ENCODE measurements around the gene TRANK1.

TRANK1 gene

GRCh38 chr3:36957862-36958686, 13.2 kb upstream of the TRANK1 start:
- no peaks in the 10 kb centered on the region for H3K79me1 ChIP-seq (replicated peaks; ENCODE audit: low read length, poor library complexity, severe bottlenecking)
- H3K4me3 ChIP-seq (ENCODE audit: insufficient read depth in 1 of 2, low read depth in 1 of 2, low read length in 2 of 2): peak overlapping the region in 1 of 2 experiments; percentile 22

GRCh38 chr3:36957063-36957462, 12.2 kb upstream of the TRANK1 start:
- peaks cover 0 to 4% of the 10 kb centered on the region in 2 experiments for H3K27me3 ChIP-seq (ENCODE audit: control insufficient read depth in 1 of 2, insufficient read depth in 1 of 2, low read length in 2 of 2)
- H2AK5ac ChIP-seq (ENCODE audit: low read length, severe bottlenecking): no peak overlapping the region
- no peak overlapping the region for H4K8ac ChIP-seq (ENCODE audit: low read length)
- no peak overlapping the region for H3K4me2 ChIP-seq (ENCODE audit: low read length, poor library complexity, severe bottlenecking)
- no peak overlapping the region for H2BK15ac ChIP-seq (ENCODE audit: low read depth, poor library complexity, severe bottlenecking)
- peaks cover 2% of the 10 kb centered on the region for H3K4me1 ChIP-seq (ENCODE audit: control insufficient read depth, insufficient read depth, low read depth, low read length)
- H3K79me1 ChIP-seq (replicated peaks; ENCODE audit: low read length, poor library complexity, severe bottlenecking): no peaks in the 10 kb centered on the region
- no peaks in the 10 kb centered on the region for H3K9me3 ChIP-seq (ENCODE audit: control insufficient read depth, low read length)
- no peak overlapping the region for H4K91ac ChIP-seq (ENCODE audit: low read length)
- no peak for DNase-seq
- H2BK5ac ChIP-seq (ENCODE audit: low read depth, low read length, poor library complexity, severe bottlenecking): no peak overlapping the region
- no peak overlapping the region for H3K18ac ChIP-seq (ENCODE audit: low read depth in 1 of 2, low read length in 2 of 2)
- no peak overlapping the region for H2BK12ac ChIP-seq (ENCODE audit: low read length in 2 of 2)
- H3K4ac ChIP-seq (ENCODE audit: low read depth in 1 of 2, low read length in 2 of 2): no peak overlapping the region
- no peak overlapping the region for H3K9ac ChIP-seq (ENCODE audit: low read length)
- H3K27ac ChIP-seq (ENCODE audit: low read length, poor library complexity, severe bottlenecking): no peak overlapping the region
- H3K4me3 ChIP-seq (ENCODE audit: insufficient read depth in 1 of 2, low read depth in 1 of 2, low read length in 2 of 2): no peak overlapping the region
- no peak overlapping the region for H3K14ac ChIP-seq (ENCODE audit: low read length in 2 of 2)
- no peaks in the 10 kb centered on the region for H3K36me3 ChIP-seq (ENCODE audit: control insufficient read depth in 1 of 2, insufficient read depth in 2 of 2, low read depth in 1 of 2, low read length in 2 of 2)
- no peak overlapping the region for H2AFZ ChIP-seq (ENCODE audit: low read depth, low read length)
- no CpG with 5 or more reads among the region's 1 CpG for WGBS
- H3K23ac ChIP-seq (ENCODE audit: low read length in 2 of 2): no peak overlapping the region
- no peak overlapping the region for H2BK120ac ChIP-seq (ENCODE audit: low read depth, low read length)

More at GRCh38 chr3:36957862-36958686, 13.2 kb upstream of the TRANK1 start:
- H3K36me3 ChIP-seq (ENCODE audit: control insufficient read depth in 1 of 2, insufficient read depth in 2 of 2, low read depth in 1 of 2, low read length in 2 of 2): no peaks in the 10 kb centered on the region
- H2BK15ac ChIP-seq (ENCODE audit: low read depth, poor library complexity, severe bottlenecking): no peak overlapping the region
- peak overlapping the region; percentile 80 for H3K9ac ChIP-seq (ENCODE audit: low read length)
- H4K8ac ChIP-seq (ENCODE audit: low read length): no peak overlapping the region
- H4K91ac ChIP-seq (ENCODE audit: low read length): no peak overlapping the region
- no peaks in the 10 kb centered on the region for H3K9me3 ChIP-seq (ENCODE audit: control insufficient read depth, low read length)
- no peak overlapping the region for H3K27ac ChIP-seq (ENCODE audit: low read length, poor library complexity, severe bottlenecking)
- peaks cover 0 to 4% of the 10 kb centered on the region in 2 experiments for H3K27me3 ChIP-seq (ENCODE audit: control insufficient read depth in 1 of 2, insufficient read depth in 1 of 2, low read length in 2 of 2)
- no peak overlapping the region for H2AK5ac ChIP-seq (ENCODE audit: low read length, severe bottlenecking)
- H2BK12ac ChIP-seq (ENCODE audit: low read length in 2 of 2): no peak overlapping the region
- H3K23ac ChIP-seq (ENCODE audit: low read length in 2 of 2): no peak overlapping the region
- H3K4me2 ChIP-seq (ENCODE audit: low read length, poor library complexity, severe bottlenecking): no peak overlapping the region
- no CpG with 5 or more reads among the region's 3 CpGs for WGBS
- H2AFZ ChIP-seq (ENCODE audit: low read depth, low read length): no peak overlapping the region
- H2BK120ac ChIP-seq (ENCODE audit: low read depth, low read length): no peak overlapping the region
- peak; percentile 87 for DNase-seq
- H3K4me1 ChIP-seq (ENCODE audit: control insufficient read depth, insufficient read depth, low read depth, low read length): peaks cover 2% of the 10 kb centered on the region
- H2BK5ac ChIP-seq (ENCODE audit: low read depth, low read length, poor library complexity, severe bottlenecking): no peak overlapping the region
- no peak overlapping the region for H3K4ac ChIP-seq (ENCODE audit: low read depth in 1 of 2, low read length in 2 of 2)
- no peak overlapping the region for H3K14ac ChIP-seq (ENCODE audit: low read length in 2 of 2)
- no peak overlapping the region for H3K18ac ChIP-seq (ENCODE audit: low read depth in 1 of 2, low read length in 2 of 2)

GRCh38 chr3:36956155-36956554, 11.3 kb upstream of the TRANK1 start:
- Histone ChIP-seq H3K4me2 (ENCODE audit: low read length, poor library complexity, severe bottlenecking) (no peak overlapping the region), H3K27me3 (ENCODE audit: control insufficient read depth in 1 of 2, insufficient read depth in 1 of 2, low read length in 2 of 2) (peaks cover 0 to 4% of the 10 kb centered on the region in 2 experiments)
- 78% methylated on average over 2 of the region's 3 CpGs for WGBS

GRCh38 chr3:36954452-36955134, 9.7 kb upstream of the TRANK1 start:
- Histone ChIP-seq H2BK12ac (ENCODE audit: low read length in 2 of 2) (no peak overlapping the region), H3K14ac (ENCODE audit: low read length in 2 of 2) (no peak overlapping the region), H3K18ac (ENCODE audit: low read depth in 1 of 2, low read length in 2 of 2) (no peak overlapping the region), H3K9ac (ENCODE audit: low read length) (no peak overlapping the region), H4K91ac (ENCODE audit: low read length) (no peak overlapping the region), H3K4ac (ENCODE audit: low read depth in 1 of 2, low read length in 2 of 2) (no peak overlapping the region), H3K27ac (ENCODE audit: low read length, poor library complexity, severe bottlenecking) (no peak overlapping the region), H2BK120ac (ENCODE audit: low read depth, low read length) (no peak overlapping the region), H3K4me3 (ENCODE audit: insufficient read depth in 1 of 2, low read depth in 1 of 2, low read length in 2 of 2) (no peak overlapping the region), H2BK5ac (ENCODE audit: low read depth, low read length, poor library complexity, severe bottlenecking) (no peak overlapping the region), H2AK5ac (ENCODE audit: low read length, severe bottlenecking) (no peak overlapping the region), H3K9me3 (ENCODE audit: control insufficient read depth, low read length) (no peaks in the 10 kb centered on the region), H3K23ac (ENCODE audit: low read length in 2 of 2) (no peak overlapping the region), H3K4me1 (ENCODE audit: control insufficient read depth, insufficient read depth, low read depth, low read length) (peaks cover 2% of the 10 kb centered on the region), H4K8ac (ENCODE audit: low read length) (no peak overlapping the region), H3K36me3 (ENCODE audit: control insufficient read depth in 1 of 2, insufficient read depth in 2 of 2, low read depth in 1 of 2, low read length in 2 of 2) (no peaks in the 10 kb centered on the region), H2BK15ac (ENCODE audit: low read depth, poor library complexity, severe bottlenecking) (no peak overlapping the region), H3K27me3 (ENCODE audit: control insufficient read depth in 1 of 2, insufficient read depth in 1 of 2, low read length in 2 of 2) (peaks cover 0 to 4% of the 10 kb centered on the region in 2 experiments), H3K4me2 (ENCODE audit: low read length, poor library complexity, severe bottlenecking) (no peak overlapping the region), H2AFZ (ENCODE audit: low read depth, low read length) (no peak overlapping the region), H3K79me1 (replicated peaks; ENCODE audit: low read length, poor library complexity, severe bottlenecking) (no peaks in the 10 kb centered on the region)
- DNase-seq: peak; percentile 29

More at GRCh38 chr3:36956155-36956554, 11.3 kb upstream of the TRANK1 start:
- no peak overlapping the region for H3K18ac ChIP-seq (ENCODE audit: low read depth in 1 of 2, low read length in 2 of 2)
- no peak overlapping the region for H4K91ac ChIP-seq (ENCODE audit: low read length)
- no peak overlapping the region for H2BK12ac ChIP-seq (ENCODE audit: low read length in 2 of 2)
- DNase-seq: no peak
- peaks cover 2% of the 10 kb centered on the region for H3K4me1 ChIP-seq (ENCODE audit: control insufficient read depth, insufficient read depth, low read depth, low read length)
- no peak overlapping the region for H2AK5ac ChIP-seq (ENCODE audit: low read length, severe bottlenecking)
- no peak overlapping the region for H3K4me3 ChIP-seq (ENCODE audit: insufficient read depth in 1 of 2, low read depth in 1 of 2, low read length in 2 of 2)
- no peaks in the 10 kb centered on the region for H3K9me3 ChIP-seq (ENCODE audit: control insufficient read depth, low read length)
- no peak overlapping the region for H3K14ac ChIP-seq (ENCODE audit: low read length in 2 of 2)
- H2BK5ac ChIP-seq (ENCODE audit: low read depth, low read length, poor library complexity, severe bottlenecking): no peak overlapping the region
- H3K9ac ChIP-seq (ENCODE audit: low read length): no peak overlapping the region
- H3K27ac ChIP-seq (ENCODE audit: low read length, poor library complexity, severe bottlenecking): no peak overlapping the region
- H3K79me1 ChIP-seq (replicated peaks; ENCODE audit: low read length, poor library complexity, severe bottlenecking): no peaks in the 10 kb centered on the region
- H3K36me3 ChIP-seq (ENCODE audit: control insufficient read depth in 1 of 2, insufficient read depth in 2 of 2, low read depth in 1 of 2, low read length in 2 of 2): no peaks in the 10 kb centered on the region
- H2BK15ac ChIP-seq (ENCODE audit: low read depth, poor library complexity, severe bottlenecking): no peak overlapping the region
- no peak overlapping the region for H2BK120ac ChIP-seq (ENCODE audit: low read depth, low read length)
- no peak overlapping the region for H3K4ac ChIP-seq (ENCODE audit: low read depth in 1 of 2, low read length in 2 of 2)
- no peak overlapping the region for H2AFZ ChIP-seq (ENCODE audit: low read depth, low read length)
- H4K8ac ChIP-seq (ENCODE audit: low read length): no peak overlapping the region
- no peak overlapping the region for H3K23ac ChIP-seq (ENCODE audit: low read length in 2 of 2)
